CD4-positive, alpha-beta T cell (primary cell): ENCODE measurements around the gene CPED1. TPM values are rescaled to one million over a fixed set of nuclear protein-coding genes. Genes with fewer than 3 reads are reported as not detected.

Source experiments
- ATAC-seq: fragments of 200-7000 bp; cut with Tn5 transposase; one replicate; pipeline ENCODE4 v1.10.0; 2022; ENCODE audit warnings: mild to moderate bottlenecking; ENCODE audit not compliant: poor library complexity
- CTCF ChIA-PET: fragments of 350-600 bp; sonication (Branson Sonifier 250); formaldehyde crosslinking; loops from one replicate; lab custom pipeline; 2021; ENCODE audit warnings: antibody characterized with exemption, inconsistent platforms; lab: Charles Lee
- POLR2A ChIA-PET: fragments of 350-600 bp; sonication (Branson Sonifier 250); formaldehyde crosslinking; loops from one replicate; lab custom pipeline; 2021; ENCODE audit warnings: antibody characterized with exemption, inconsistent platforms; lab: Charles Lee
- DNase-seq, 14 experiments: peaks; one replicate each; pipeline ENCODE4 v3.0.0-alpha.2; 2013 to 2020; ENCODE audit warnings: mixed read lengths in 2 of 14
- H3K27ac ChIP-seq, 2 donors: one replicate each; pipeline versions ENCODE4 v1.5.1 to v1.7.0; 2013; ENCODE audit warnings: low read length in 2 of 2, low read depth in 1 of 2, mild to moderate bottlenecking in 1 of 2
- H3K27me3 ChIP-seq, 2 experiments: 1 replicate in 1 of 2; 2 replicates in 1 of 2; pipeline versions ENCODE4 v1.6.1 to v1.7.0; 2013; ENCODE audit warnings: low read length in 2 of 2, control low read depth in 1 of 2, mild to moderate bottlenecking in 1 of 2, moderate library complexity in 1 of 2; ENCODE audit not compliant: insufficient read depth in 2 of 2, control insufficient read depth in 1 of 2
- H3K36me3 ChIP-seq: one replicate; pipeline ENCODE4 v1.6.1; 2013; ENCODE audit warnings: low read length, control low read depth; ENCODE audit not compliant: insufficient read depth
- H3K4me1 ChIP-seq: one replicate; pipeline ENCODE4 v1.6.1; 2013; ENCODE audit warnings: low read length, control low read depth; ENCODE audit not compliant: insufficient read depth
- H3K4me3 ChIP-seq: one replicate; pipeline ENCODE4 v1.5.1; 2013; ENCODE audit warnings: mild to moderate bottlenecking, low read length, moderate library complexity
- H3K9me3 ChIP-seq, 2 experiments: 1 replicate in 1 of 2; 2 replicates in 1 of 2; pipeline versions ENCODE4 v1.6.1 to v1.7.0; 2013; ENCODE audit warnings: low read length in 2 of 2, mild to moderate bottlenecking in 2 of 2, control low read depth in 1 of 2, moderate library complexity in 1 of 2; ENCODE audit not compliant: control insufficient read depth in 1 of 2, insufficient read depth in 1 of 2
- H3K27ac Mint-ChIP-seq: one replicate; pipeline ENCODE4 v1.8.0; 2020; ENCODE audit warnings: mixed read lengths
- H3K27me3 Mint-ChIP-seq: one replicate; pipeline ENCODE4 v1.8.0; 2021; ENCODE audit warnings: mixed read lengths
- H3K36me3 Mint-ChIP-seq: one replicate; pipeline ENCODE4 v1.8.0; 2021; ENCODE audit warnings: low read depth, mixed read lengths
- H3K4me1 Mint-ChIP-seq: one replicate; pipeline ENCODE4 v1.8.0; 2021; ENCODE audit warnings: low read depth, mixed read lengths
- H3K4me3 Mint-ChIP-seq: one replicate; pipeline ENCODE4 v1.8.0; 2020; ENCODE audit warnings: mild to moderate bottlenecking, mixed read lengths
- H3K9me3 Mint-ChIP-seq: one replicate; pipeline ENCODE4 v1.8.0; 2020; ENCODE audit warnings: mixed read lengths
- CTCF ChIP-seq: fragments of 200-600 bp; IDR thresholded peaks from one replicate; pipeline ENCODE4 v1.8.0; 2022; ENCODE audit warnings: antibody characterized with exemption, mild to moderate bottlenecking
- intact Hi-C, 2 experiments: fragments of 100-400 bp; cut with DNase I in 1 of 2; cut with micrococcal nuclease in 1 of 2; formaldehyde crosslinking; loops; one replicate each; pipeline versions ENCODE4 v1.15.1 to v1.9.0; 2023 to 2025; cut with DNase I, micrococcal nuclease
- total RNA-seq, 174 experiments: library from RNA in 2 of 174; stranded (reverse) in 2 of 174; gene quantifications; one replicate each; pipeline ENCODE4 v1.2.3 and lab custom pipeline; 2021 to 2026

Gene CPED1
- total RNA-seq, 2 experiments from 2014 or later, result 0.08 to 0.19 TPM

GRCh38 chr7:121006711-121007315, 18.3 kb downstream of the CPED1 start:
- H3K9me3 Mint-ChIP-seq, result no peaks in the 10 kb centered on the region
- no peak for ATAC-seq
- Histone ChIP-seq H3K4me3 (no peak overlapping the region), H3K27ac (no peak overlapping the region), H3K27me3 (peaks cover 0 to 19% of the 10 kb centered on the region in 2 experiments), H3K36me3 (no peaks in the 10 kb centered on the region), H3K9me3 (no peaks in the 10 kb centered on the region), H3K4me1 (no peaks in the 10 kb centered on the region)
- DNase-seq, result no peak
- H3K36me3 Mint-ChIP-seq, result no peaks in the 10 kb centered on the region
- TF ChIP-seq CTCF, result no peak
- no peaks in the 10 kb centered on the region for H3K4me1 Mint-ChIP-seq
- peaks cover 40% of the 10 kb centered on the region for H3K27me3 Mint-ChIP-seq
- intact Hi-C loops, result no loop called here
- no peak overlapping the region for H3K27ac Mint-ChIP-seq
- ChIA-PET CTCF (interaction anchor here (0.7 kb wide), 2 partner anchors 48 to 443 kb away, joined by 3 to 4 read pairs; no protein-coding TSS in a partner anchor), POLR2A (interaction anchor here (0.7 kb wide), 1 partner anchor 22 kb away, joined by 3 read pairs; no protein-coding TSS in a partner anchor)
- H3K4me3 Mint-ChIP-seq, result no peak overlapping the region

- POLR2A ChIA-PET, result interaction anchor here (1.5 kb wide), 1 partner anchor 13 kb away, joined by 6 read pairs; no protein-coding TSS in a partner anchor
- intact Hi-C loops, result no loop called here
- H3K9me3 Mint-ChIP-seq, result no peaks in the 10 kb centered on the region
- Histone ChIP-seq H3K27me3 (peaks cover 0 to 12% of the 10 kb centered on the region in 2 experiments), H3K4me3 (no peak overlapping the region), H3K36me3 (no peaks in the 10 kb centered on the region), H3K27ac (no peak overlapping the region), H3K4me1 (no peaks in the 10 kb centered on the region), H3K9me3 (no peaks in the 10 kb centered on the region)
- peaks cover 31% of the 10 kb centered on the region for H3K27me3 Mint-ChIP-seq
- no peak overlapping the region for H3K4me3 Mint-ChIP-seq
- no peak for ATAC-seq
- H3K4me1 Mint-ChIP-seq, result no peaks in the 10 kb centered on the region
- H3K36me3 Mint-ChIP-seq, result no peaks in the 10 kb centered on the region
- no peak for TF ChIP-seq CTCF
- CTCF ChIA-PET, result no interaction called here
- DNase-seq, result no peak
- no peak overlapping the region for H3K27ac Mint-ChIP-seq
These were observed 20.3 kb downstream of the CPED1 start for GRCh38 chr7:121008816-121009215.

GRCh38 chr7:121011401-121011800, 22.9 kb downstream of the CPED1 start:
- Histone ChIP-seq H3K9me3 (no peaks in the 10 kb centered on the region), H3K36me3 (no peaks in the 10 kb centered on the region), H3K27ac (no peak overlapping the region), H3K4me1 (no peaks in the 10 kb centered on the region), H3K27me3 (peaks cover 0 to 5% of the 10 kb centered on the region in 2 experiments), H3K4me3 (no peak overlapping the region)
- H3K9me3 Mint-ChIP-seq, result no peaks in the 10 kb centered on the region
- H3K27ac Mint-ChIP-seq, result no peak overlapping the region
- DNase-seq, result no peak
- ChIA-PET CTCF (interaction anchor here (1.0 kb wide), 1 partner anchor 70 kb away, joined by 3 read pairs; no protein-coding TSS in a partner anchor), POLR2A (interaction anchor here (0.7 kb wide), 1 partner anchor 23 kb away, joined by 4 read pairs; the partner anchor contains the start of gene CPED1)
- peaks cover 20% of the 10 kb centered on the region for H3K27me3 Mint-ChIP-seq
- ATAC-seq, result no peak
- no peak for TF ChIP-seq CTCF
- H3K36me3 Mint-ChIP-seq, result no peaks in the 10 kb centered on the region
- H3K4me1 Mint-ChIP-seq, result no peaks in the 10 kb centered on the region
- intact Hi-C loops, result no loop called here
- no peak overlapping the region for H3K4me3 Mint-ChIP-seq
